8988T (cell line): ENCODE measurements around the gene RIN1.
A peak's percentile ranks its signal among the peaks of the same experiment; 100 is the strongest.
"Not testable (repeated sequence)": the region's sequence is repeated elsewhere in the genome, so short reads cannot be mapped to it uniquely, and the experiment has no call there.

Source experiments
- DNase-seq: peaks from one replicate; pipeline ENCODE4 v3.0.0; 2011

The RIN1 gene

DNA sequence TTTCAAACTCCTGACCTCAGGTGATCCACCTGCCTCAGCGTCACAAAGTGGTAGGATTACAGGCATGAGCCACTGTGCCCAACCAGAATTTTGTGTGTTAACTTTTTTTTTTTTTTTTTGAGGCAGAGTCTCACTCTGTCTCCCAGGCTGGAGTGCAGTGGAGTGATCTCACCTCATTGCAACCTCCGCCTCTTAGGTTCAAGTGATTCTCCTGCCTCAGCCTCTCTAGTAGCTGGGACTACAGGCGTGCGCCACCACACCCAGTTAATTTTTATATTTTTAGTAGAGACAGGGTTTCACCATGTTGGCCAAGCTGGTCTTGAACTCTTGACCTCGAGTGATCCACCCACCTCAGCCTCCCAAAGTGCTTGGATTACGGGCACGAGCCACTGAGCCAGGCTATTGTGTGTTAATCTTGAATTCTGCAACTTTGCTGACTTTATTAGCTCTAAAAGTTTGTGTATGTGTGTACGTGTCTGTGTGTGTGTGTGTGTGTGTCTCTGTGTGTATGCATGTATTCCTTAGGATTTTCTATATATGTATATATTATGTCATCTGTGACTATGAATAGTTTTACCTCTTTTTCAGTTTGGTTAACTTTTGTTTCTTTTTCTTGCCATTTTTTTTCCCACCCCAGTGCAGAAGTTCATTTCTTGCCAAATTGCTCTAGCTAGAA lies 14.5 kb upstream of the RIN1 start:
- not testable (repeated sequence) for DNase-seq

DNA sequence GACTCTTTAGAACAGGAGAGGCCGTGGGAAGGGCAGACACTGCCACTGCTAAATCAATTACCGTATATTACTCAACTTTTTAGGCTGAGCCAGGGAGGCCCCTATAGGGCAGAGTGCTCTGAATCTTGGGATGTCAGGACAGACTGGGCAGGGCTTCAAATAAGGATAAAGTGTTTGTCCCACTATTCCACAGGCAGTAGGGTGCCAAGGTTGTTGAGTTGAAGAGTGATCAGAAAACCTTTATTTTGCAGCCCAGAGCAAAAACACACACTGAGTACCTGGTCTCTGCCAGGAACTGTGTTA lies 12.8 kb upstream of the RIN1 start:
- DNase-seq: no peak

GRCh38 chr11:66347425-66348276 lies 11.4 kb upstream of the RIN1 start, which contains the start of gene B4GAT1:
Gene B4GAT1, minus strand, starts transcription at chr11:66347629. Its CDS starts 84 bp downstream, at chr11:66347545.
- peak; percentile 75 for DNase-seq

DNA sequence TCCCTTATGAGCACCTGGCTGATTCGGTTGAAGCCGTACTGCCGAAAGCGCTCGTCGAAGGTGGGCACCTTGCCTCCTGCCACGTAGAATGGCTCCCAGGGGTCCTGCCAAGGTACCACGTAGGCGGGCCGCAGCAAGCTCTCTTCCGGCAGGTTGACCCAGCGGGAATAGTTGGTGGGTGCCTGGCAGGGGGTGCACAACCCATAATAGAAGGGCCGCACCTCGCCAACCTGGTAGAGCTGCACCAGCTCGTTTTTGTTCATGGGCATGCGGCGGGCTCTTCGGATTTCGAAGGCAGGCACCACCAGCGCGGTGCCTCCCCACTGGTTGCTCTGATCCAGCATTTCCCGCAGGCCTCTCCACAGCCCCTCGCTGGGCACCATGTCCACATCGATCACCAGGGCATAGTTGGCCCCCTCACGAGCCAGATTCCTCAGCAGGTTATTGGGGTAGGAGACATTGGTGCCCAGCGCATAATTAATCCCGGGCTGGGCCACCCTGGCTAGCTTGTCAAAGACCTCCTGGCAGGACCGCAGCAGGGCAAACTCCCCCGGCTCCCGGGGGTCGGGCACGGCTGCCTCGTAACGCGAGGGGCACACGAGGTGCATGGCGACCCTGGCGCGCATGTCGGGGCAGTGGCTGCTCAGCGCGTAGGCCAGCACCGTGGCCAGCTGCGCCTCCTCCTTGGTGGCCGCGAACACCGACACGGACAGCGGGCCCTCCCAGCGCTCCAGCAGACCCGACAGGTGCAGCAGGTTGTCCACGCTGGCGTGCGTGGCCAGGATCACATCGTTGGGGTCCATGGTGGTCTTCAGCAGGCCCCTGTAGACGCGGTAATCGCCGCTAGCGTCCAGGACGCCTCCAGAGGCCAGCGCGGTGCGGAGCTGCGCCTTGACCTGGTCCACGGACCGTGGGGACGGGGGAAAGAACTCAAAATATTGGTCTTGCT lies 10.5 kb upstream of the RIN1 start:
- peak; percentile 24 for DNase-seq

- no peak for DNase-seq
These were observed 9.0 kb upstream of the RIN1 start for GRCh38 chr11:66345316-66345649.

DNA sequence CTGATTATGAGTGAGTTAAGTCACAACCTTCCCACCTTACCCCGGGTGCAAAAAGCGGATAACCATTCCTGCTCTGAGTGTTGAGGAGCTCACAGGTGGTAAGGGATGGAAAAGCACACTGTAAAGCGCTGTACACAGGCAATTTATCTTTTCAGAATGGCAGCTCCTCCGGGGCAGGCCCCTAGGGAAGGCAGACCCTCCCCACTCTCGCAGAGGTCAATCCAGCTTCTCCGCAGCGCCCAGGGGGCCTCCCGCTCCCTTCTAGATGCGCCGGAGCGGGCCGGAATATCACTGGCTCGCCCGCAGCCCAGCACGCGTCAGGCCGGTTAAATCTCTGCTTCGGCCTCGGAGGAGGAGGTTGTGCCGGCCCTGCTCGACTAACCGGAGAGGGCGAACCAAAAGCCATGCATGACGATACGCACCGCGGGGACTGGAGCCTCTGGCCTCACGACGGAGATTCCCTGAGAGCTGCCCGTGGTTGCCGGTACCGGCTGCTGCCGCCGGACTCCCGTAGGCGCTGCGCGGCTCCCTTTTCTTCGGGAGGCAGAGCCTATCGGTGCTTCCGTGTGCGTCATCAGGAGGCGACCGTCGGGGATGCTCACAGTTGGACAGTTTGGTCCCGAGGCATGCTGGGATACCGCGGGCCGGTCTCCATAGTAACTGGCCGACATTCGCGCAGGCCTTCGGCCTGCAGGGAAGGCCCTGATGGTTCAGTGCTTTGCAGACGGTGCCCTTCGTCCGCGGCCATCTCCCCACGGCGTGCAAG lies 8.5 kb upstream of the RIN1 start, which contains the start of gene BRMS1:
Gene BRMS1 (minus strand): TSS at position 555 of the 766 bp plus-strand sequence. CDS start 2,870 bp downstream, outside the sequence.
- DNase-seq: peak; percentile 98

- DNase-seq: no peak
These were observed 6.9 kb upstream of the RIN1 start for GRCh38 chr11:66343176-66343575.

GRCh38 chr11:66341502-66342126 lies 5.4 kb upstream of the RIN1 start:
- DNase-seq: peak; percentile 18

- peak; percentile 55 for DNase-seq
These were observed 4.6 kb upstream of the RIN1 start for GRCh38 chr11:66340596-66341501.

- peak; percentile 8 for DNase-seq
These were observed 3.7 kb upstream of the RIN1 start for GRCh38 chr11:66339686-66340483.

- DNase-seq: peak; percentile 21
These were observed 3.0 kb upstream of the RIN1 start for GRCh38 chr11:66339162-66339675.

GRCh38 chr11:66338276-66339161 lies 2.3 kb upstream of the RIN1 start:
- DNase-seq: peak; percentile 33

DNA sequence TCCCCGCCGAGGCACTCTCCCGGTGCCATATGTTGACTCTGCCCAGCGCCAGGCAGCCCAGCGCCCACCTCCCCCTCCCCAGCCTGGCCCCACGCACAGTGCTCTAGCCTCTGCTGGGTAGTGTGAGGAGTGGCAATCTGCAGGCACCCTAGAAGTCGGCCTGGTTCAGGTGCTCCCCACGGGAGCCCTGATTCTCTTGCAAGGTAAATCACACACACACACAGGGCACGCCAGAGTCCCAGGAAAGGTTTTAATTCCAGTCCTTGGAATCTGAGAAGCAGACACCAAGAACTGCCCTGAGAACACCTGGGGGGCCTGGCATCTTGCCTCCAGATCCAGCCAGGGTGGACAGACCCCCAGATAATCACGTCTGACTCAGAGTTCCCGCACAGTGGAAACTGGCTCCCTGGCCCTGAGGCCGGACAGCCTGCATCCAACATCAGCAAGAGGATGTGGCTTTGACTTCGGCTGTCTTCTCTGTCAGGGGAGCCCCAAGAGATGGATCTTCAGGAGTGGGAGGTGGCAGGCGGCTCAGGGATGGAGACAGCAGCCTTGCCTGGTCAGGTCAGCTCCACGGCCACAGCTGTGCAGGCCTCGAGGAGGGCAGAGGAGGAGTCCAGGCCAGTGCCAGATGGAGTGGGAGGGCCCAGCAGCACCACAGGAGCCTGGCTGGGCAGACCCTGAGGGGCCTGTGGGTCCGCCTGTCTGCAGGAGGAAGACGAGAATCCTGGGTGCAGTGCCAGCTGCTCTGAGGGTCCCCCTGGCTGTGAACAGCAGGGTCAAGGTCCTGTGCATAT lies 1.1 kb upstream of the RIN1 start:
- DNase-seq: peak; percentile 42

GRCh38 chr11:66335531-66336233 lies 552 bp downstream of the RIN1 start:
- DNase-seq: peak; percentile 85

- DNase-seq: peak; percentile 26
These were observed 1.4 kb downstream of the RIN1 start for GRCh38 chr11:66334605-66335442.
